Heart right ventricle (tissue), 16 donors: ENCODE results near the gene KCNMB1. TPM values are rescaled to one million over a fixed set of nuclear protein-coding genes. Genes with fewer than 3 reads are reported as not detected.
A peak's percentile ranks its signal among the peaks of the same experiment; 100 is the strongest.

Experiments used
- ATAC-seq, 8 donors: fragments of 200-7000 bp; cut with Tn5 transposase; one replicate each; pipeline ENCODE4 v1.9.1; 2020; ENCODE audit warnings: mild to moderate bottlenecking in 8 of 8, moderate library complexity in 8 of 8, moderate number of reproducible peaks in 1 of 8
- DNase-seq, 2 donors: peaks; one replicate each; pipeline ENCODE4 v3.0.0-alpha.2; 2020
- H3K27ac ChIP-seq, 10 donors: fragments of 200-600 bp; sonication (generic) in 2 of 10; one replicate each; pipeline versions ENCODE4 v1.5.0 to v1.8.0; 2020 to 2022; ENCODE audit warnings: mild to moderate bottlenecking in 3 of 10
- H3K27me3 ChIP-seq, 7 donors: fragments of 200-600 bp; one replicate each; pipeline ENCODE4 v1.8.0; 2021 to 2022; ENCODE audit warnings: mild to moderate bottlenecking in 2 of 7
- H3K36me3 ChIP-seq, 9 donors: fragments of 200-600 bp; sonication (generic) in 1 of 9; one replicate each; pipeline versions ENCODE4 v1.5.0 to v1.8.0; 2020 to 2022; ENCODE audit warnings: mild to moderate bottlenecking in 2 of 9
- H3K4me1 ChIP-seq, 9 donors: fragments of 200-600 bp; sonication (generic) in 1 of 9; one replicate each; pipeline versions ENCODE4 v1.5.0 to v1.8.0; 2020 to 2022; ENCODE audit warnings: mild to moderate bottlenecking in 4 of 9
- H3K4me3 ChIP-seq, 10 donors: fragments of 200-600 bp; sonication (generic) in 2 of 10; one replicate each; pipeline versions ENCODE4 v1.5.0 to v1.8.0; 2020 to 2022; ENCODE audit warnings: mild to moderate bottlenecking in 7 of 10, moderate library complexity in 2 of 10
- H3K9me3 ChIP-seq, 11 donors: fragments of 200-600 bp in 10 of 11; sonication (generic) in 2 of 11; one replicate each; pipeline versions ENCODE4 v1.5.0 to v1.8.0; 2013 to 2022; ENCODE audit warnings: mild to moderate bottlenecking in 2 of 11, control low read depth in 1 of 11, moderate library complexity in 1 of 11
- WGBS, 2 donors: extraction: QIAGEN DNeasy Blood & Tissue Kit; methylation state at CpG; one replicate each; pipeline ENCODE4 v1.1.7; 2013; ENCODE audit warnings: inconsistent platforms in 1 of 2; 5-methylcytosine and 5-hydroxymethylcytosine counted together
- intact Hi-C, 10 donors: fragments of 100-400 bp; cut with DNase I; formaldehyde crosslinking; loops; one replicate each; pipeline versions ENCODE4 v1.11.1 to v1.14.2; 2022
- polyA plus RNA-seq, 2 donors: library from polyadenylated mRNA; stranded (reverse); fragments of 200-250 nt; gene quantifications; one replicate each; pipeline ENCODE4 v1.2.3, GENCODE V29; 2013
- total RNA-seq, 10 donors: library from RNA; stranded (reverse); fragmentation: NEBNext Ultra II Directional in 3 of 10; extraction: Animal tissue kit (Norgen Biotek cat#: 25700) in 3 of 10; gene quantifications; one replicate each; pipeline versions ENCODE4 v1.2.1 to v1.2.4, GENCODE V29; 2021 to 2023
- TF ChIP-seq, protein P1 (sequence below), 9 donors: fragments of 200-600 bp; sonication (generic) in 2 of 9; IDR thresholded peaks; one replicate each; pipeline versions ENCODE4 v1.5.0 to v1.8.0; 2021 to 2022; ENCODE audit warnings: antibody characterized with exemption in 9 of 9, mild to moderate bottlenecking in 5 of 9, moderate library complexity in 1 of 9
- donor health status: Arrhythmogenic right ventricular cardiomyopathy.
- donor health status: ischemic (EF 13 %, LVEDD 7.1; RV severe dilation, severe dysfunction).
- donor health status: healthy with polysubstance abuse.
- donor health status: DM: no; HTN: yes; CAD: no.
- donor health status: DM: no; HTN: no; CAD: no.
- donor health status: ischemic (EF 25% LVEDD 6.9; RV normal size, moderate dysfunction).
- donor health status: ischemic (EF 25% LVEDD 5.7; RV mildly dilated, moderate dysfunction).
- donor health status: healthy.
- donor health status: DM: yes; HTN: yes; CAD: no.
- donor health status: Ischemic cardiomyopathy.
- donor health status: ischemic (EF 35%, LVEDD 5.7; RV mildly dilated, moderate dysfunction).
- donor health status: nonischemic (EF 11% LVEDD 7.7; RV severe dilation, severe dysfunction).
- donor health status: DM: yes; HTN: yes; CAD: no.
- donor health status: PGD.
- donor health status: ischemic (EF 29% LVEDD 5.4; RV normal size, mild dysfunction).
- donor health status: nonischemic (EF 23%, LVEDD 6.1; RV moderate dilation, normal function).

KCNMB1 gene
- total and polyA plus RNA-seq, 12 donors: 0.90 to 2.8 (median 1.2) TPM

DNA sequence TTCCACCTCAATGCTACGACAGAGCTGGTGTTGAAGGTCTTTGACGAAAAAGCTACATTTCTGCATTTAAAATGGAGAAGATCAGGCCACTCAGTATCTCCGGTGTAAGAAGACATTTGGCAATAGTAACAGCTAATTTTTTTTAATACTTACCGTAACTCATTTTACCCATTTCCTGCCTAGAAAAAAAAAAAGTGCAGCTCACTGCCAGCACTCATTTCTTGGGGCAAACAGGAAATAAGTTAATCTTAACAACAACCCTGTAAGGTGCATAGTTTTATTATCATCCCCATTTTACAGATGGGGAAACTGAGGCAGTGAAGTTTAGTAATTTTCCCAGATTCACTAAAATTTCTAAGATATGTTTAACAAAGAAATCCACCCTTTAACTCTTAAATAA is 27.4 kb upstream of the KCNMB1 start:
- H3K36me3 ChIP-seq: no peaks in the 10 kb centered on the region
- WGBS, 2 donors: 80% methylated on average over 4 of the region's 4 CpGs
- peaks cover 0 to 10% (median 0%) of the 10 kb centered on the region in 7 donors for H3K27me3 ChIP-seq
- TF ChIP-seq, protein P1, sequence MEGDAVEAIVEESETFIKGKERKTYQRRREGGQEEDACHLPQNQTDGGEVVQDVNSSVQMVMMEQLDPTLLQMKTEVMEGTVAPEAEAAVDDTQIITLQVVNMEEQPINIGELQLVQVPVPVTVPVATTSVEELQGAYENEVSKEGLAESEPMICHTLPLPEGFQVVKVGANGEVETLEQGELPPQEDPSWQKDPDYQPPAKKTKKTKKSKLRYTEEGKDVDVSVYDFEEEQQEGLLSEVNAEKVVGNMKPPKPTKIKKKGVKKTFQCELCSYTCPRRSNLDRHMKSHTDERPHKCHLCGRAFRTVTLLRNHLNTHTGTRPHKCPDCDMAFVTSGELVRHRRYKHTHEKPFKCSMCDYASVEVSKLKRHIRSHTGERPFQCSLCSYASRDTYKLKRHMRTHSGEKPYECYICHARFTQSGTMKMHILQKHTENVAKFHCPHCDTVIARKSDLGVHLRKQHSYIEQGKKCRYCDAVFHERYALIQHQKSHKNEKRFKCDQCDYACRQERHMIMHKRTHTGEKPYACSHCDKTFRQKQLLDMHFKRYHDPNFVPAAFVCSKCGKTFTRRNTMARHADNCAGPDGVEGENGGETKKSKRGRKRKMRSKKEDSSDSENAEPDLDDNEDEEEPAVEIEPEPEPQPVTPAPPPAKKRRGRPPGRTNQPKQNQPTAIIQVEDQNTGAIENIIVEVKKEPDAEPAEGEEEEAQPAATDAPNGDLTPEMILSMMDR (IDR thresholded peaks at IDR 0.05): no peak
- intact Hi-C loops: loop anchor here in 4 of 10 donors (5.0 to 10.0 kb wide), 5 partner anchors 54 to 314 kb away; partner anchors contain the start of gene FOXI1 (in 2 of the 4)
- DNase-seq (no peak), ATAC-seq (no peak)
- H3K27ac ChIP-seq: peak overlapping the region in 1 of 10 donors; percentile 10
- no peak overlapping the region for H3K4me3 ChIP-seq
- no peaks in the 10 kb centered on the region for H3K9me3 ChIP-seq
- peaks cover 0 to 23% (median 7%) of the 10 kb centered on the region in 9 donors for H3K4me1 ChIP-seq

DNA sequence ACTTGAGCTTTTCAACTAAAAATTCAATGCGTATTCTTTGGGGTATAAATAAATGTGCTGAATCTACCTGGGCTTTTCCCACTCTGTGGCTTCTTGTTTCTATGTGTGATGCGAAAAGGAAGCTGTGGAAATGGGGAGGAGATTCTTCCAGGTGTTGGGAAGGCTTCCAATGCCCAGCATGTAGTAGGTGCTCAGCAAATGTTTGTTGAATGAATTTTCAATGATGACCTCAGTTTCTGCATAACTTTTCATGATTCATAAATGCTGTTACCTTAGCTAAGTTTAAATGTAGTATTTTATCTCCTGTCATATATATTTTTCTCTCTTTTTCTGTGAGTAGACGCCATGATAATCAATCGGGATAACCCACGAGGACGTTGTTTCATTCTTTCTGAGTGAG is 25.6 kb upstream of the KCNMB1 start:
- 74 to 79% methylated on average over 6 of the region's 6 CpGs for WGBS, 2 donors
- Histone ChIP-seq H3K4me1 (peaks cover 0 to 15% (median 0%) of the 10 kb centered on the region in 9 donors), H3K36me3 (no peaks in the 10 kb centered on the region), H3K4me3 (no peak overlapping the region), H3K27ac (no peak overlapping the region), H3K9me3 (no peaks in the 10 kb centered on the region), H3K27me3 (peaks cover 0 to 10% (median 0%) of the 10 kb centered on the region in 7 donors)
- ATAC-seq (no peak), DNase-seq (no peak)
- intact Hi-C loops: loop anchor here in 4 of 10 donors (5.0 to 10.0 kb wide), 5 partner anchors 52 to 312 kb away; partner anchors contain the start of gene FOXI1 (in 2 of the 4)
- TF ChIP-seq, protein P1 (IDR thresholded peaks at IDR 0.05): no peak

DNA sequence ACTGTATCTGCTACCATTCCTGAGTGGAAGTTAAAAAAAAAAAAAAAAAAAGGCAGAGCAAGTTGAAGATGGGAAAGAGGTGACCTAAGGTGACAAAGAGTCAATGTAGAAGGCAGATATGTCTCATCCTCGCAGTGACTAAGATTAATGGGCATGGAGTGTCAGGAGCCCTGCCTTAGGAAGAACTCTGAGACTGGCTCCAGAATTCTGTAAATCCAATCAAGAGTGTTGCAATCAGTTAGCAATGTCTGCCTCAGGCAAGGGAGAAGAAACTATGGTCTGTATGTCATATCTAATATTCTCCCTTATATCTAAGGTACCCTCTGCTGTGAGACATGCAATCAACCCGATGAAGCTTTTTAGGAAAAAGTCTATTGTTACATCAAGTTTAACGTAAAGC is 24.7 kb upstream of the KCNMB1 start:
- H3K27ac ChIP-seq: no peak overlapping the region
- no peaks in the 10 kb centered on the region for H3K36me3 ChIP-seq
- H3K4me1 ChIP-seq: peaks cover 0 to 15% (median 0%) of the 10 kb centered on the region in 9 donors
- intact Hi-C loops: loop anchor here in 2 of 10 donors (10.0 kb wide), 2 partner anchors 149 to 309 kb away; partner anchors contain the start of gene FOXI1 (in 2 of the 2)
- TF ChIP-seq, protein P1 (IDR thresholded peaks at IDR 0.05): no peak
- WGBS, 2 donors: 92 to 96% methylated on average over 3 of the region's 3 CpGs
- DNase-seq: no peak
- peaks cover 0 to 8% (median 0%) of the 10 kb centered on the region in 7 donors for H3K27me3 ChIP-seq
- no peak for ATAC-seq
- H3K9me3 ChIP-seq: no peaks in the 10 kb centered on the region
- H3K4me3 ChIP-seq: no peak overlapping the region

DNA sequence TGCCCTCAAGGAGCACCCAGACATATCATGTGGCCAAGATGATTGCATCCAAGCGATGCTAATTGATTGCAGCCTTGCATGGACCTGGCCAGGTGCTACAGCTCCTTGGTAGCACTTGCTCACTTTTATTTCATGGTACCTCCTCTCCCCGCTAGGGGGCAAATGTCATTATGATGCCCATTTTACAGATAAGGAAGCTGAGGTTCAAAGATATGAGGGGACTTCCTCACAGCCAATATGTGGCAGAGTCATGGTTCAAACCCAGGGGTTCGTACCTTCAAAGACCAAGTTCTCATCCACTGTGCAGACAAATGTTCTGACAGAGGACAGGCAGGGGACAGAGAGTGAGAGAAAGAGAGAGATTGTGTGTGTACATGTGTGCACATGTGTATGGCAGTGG is 21.9 kb upstream of the KCNMB1 start:
- Histone ChIP-seq H3K4me3 (no peak overlapping the region), H3K36me3 (no peaks in the 10 kb centered on the region), H3K4me1 (peaks cover 0 to 10% (median 0%) of the 10 kb centered on the region in 9 donors), H3K27ac (no peak overlapping the region), H3K27me3 (peaks cover 0 to 3% (median 0%) of the 10 kb centered on the region in 7 donors), H3K9me3 (no peaks in the 10 kb centered on the region)
- DNase-seq (no peak), ATAC-seq (no peak)
- TF ChIP-seq, protein P1 (IDR thresholded peaks at IDR 0.05): peak in 1 of 9 donors; percentile 18
- intact Hi-C loops: loop anchor here in 2 of 10 donors (10.0 kb wide), 2 partner anchors 146 to 306 kb away; partner anchors contain the start of gene FOXI1 (in 2 of the 2)
- 97 to 98% methylated on average over 3 of the region's 3 CpGs for WGBS, 2 donors
